HCT116 (cell line): ENCODE measurements around the gene STK24. TPM values are rescaled to one million over a fixed set of nuclear protein-coding genes. Genes with fewer than 3 reads are reported as not detected.

Source experiments
- ATAC-seq: fragments of 200-7000 bp; cut with Tn5 transposase; 2 replicates; pipeline ENCODE4 v1.9.1; 2020; ENCODE audit warnings: mild to moderate bottlenecking, moderate library complexity
- BruUV-seq: library from RNA; stranded (reverse); fragments of 400-500 nt; replicated peaks from 2 replicates; lab custom pipeline; 2021; lab: Mats Ljungman, UMichigan
- CTCF ChIA-PET: fragments of 300-600 bp; sonication (Branson Sonifier 250); formaldehyde crosslinking; loops from one replicate; lab custom pipeline; 2021; ENCODE audit warnings: antibody characterized with exemption; lab: Charles Lee
- POLR2A ChIA-PET: fragments of 300-600, 350-600 bp; sonication (Branson Sonifier 250); formaldehyde crosslinking; loops from one replicate; lab custom pipeline; 2021; ENCODE audit warnings: antibody characterized with exemption; lab: Charles Lee
- RAD21 ChIA-PET, 2 experiments: fragments of 300-600 bp; sonication (Branson Sonifier 250); formaldehyde crosslinking; loops; one replicate each; lab custom pipeline; 2023; ENCODE audit warnings: low total read pairs in 2 of 2; ENCODE audit not compliant: uncharacterized antibody in 2 of 2, unreplicated experiment in 2 of 2, low non-redundant PET in 1 of 2; lab: Charles Lee
- DNase-seq: peaks from one replicate; pipeline ENCODE4 v3.0.0-alpha.2; 2010; ENCODE audit warnings: low read depth, low spot score
- H2AFZ ChIP-seq: fragments of 200-600 bp; shearing (Covaris generic), sonication (generic); 2 replicates; pipeline ENCODE4 v1.6.1; 2017; ENCODE audit warnings: low read depth, mixed run types, mixed read lengths, antibody characterized with exemption, low read length; ENCODE audit not compliant: poor library complexity, severe bottlenecking
- H3K27ac ChIP-seq: 2 replicates; pipeline ENCODE4 v1.5.1; 2012; ENCODE audit warnings: low read depth, low read length
- H3K27me3 ChIP-seq: fragments of 200-600 bp; sonication (generic); 2 replicates; pipeline ENCODE4 v1.6.1; 2016; ENCODE audit warnings: mixed run types, low read length, mixed read lengths; ENCODE audit not compliant: insufficient read depth
- H3K36me3 ChIP-seq, 2 experiments: fragments of 200-500 bp in 1 of 2; fragments of 200-600 bp in 1 of 2; sonication (Bioruptor generic) in 1 of 2; sonication (generic) in 1 of 2; 2 replicates each; pipeline versions ENCODE4 v1.5.1 to v1.6.1; 2014 to 2016; ENCODE audit warnings: low read length in 2 of 2, inconsistent platforms in 1 of 2, mixed read lengths in 1 of 2, mixed run types in 1 of 2; ENCODE audit not compliant: insufficient read depth in 2 of 2, control insufficient read depth in 1 of 2
- H3K4me1 ChIP-seq, 2 experiments: fragments of 200-600 bp in 1 of 2; sonication (generic) in 1 of 2; 2 replicates each; pipeline versions ENCODE4 v1.5.1 to v1.6.1; 2012 to 2017; ENCODE audit warnings: low read length in 2 of 2, inconsistent platforms in 1 of 2, mild to moderate bottlenecking in 1 of 2, mixed read lengths in 1 of 2, mixed run types in 1 of 2, moderate library complexity in 1 of 2; ENCODE audit not compliant: insufficient read depth in 2 of 2, control insufficient read depth in 1 of 2
- H3K4me2 ChIP-seq: fragments of 200-600 bp; sonication (generic); 2 replicates; pipeline ENCODE4 v1.6.1; 2017; ENCODE audit warnings: mixed run types, low read length, mixed read lengths
- H3K4me3 ChIP-seq, 2 experiments: fragments of 200-600 bp in 1 of 2; sonication (generic) in 1 of 2; replicated peaks in 1 of 2; 2 replicates each; pipeline ENCODE4 v1.5.1; 2011 to 2016; ENCODE audit warnings: low read length in 2 of 2, control low read depth in 1 of 2, low read depth in 1 of 2, mild to moderate bottlenecking in 1 of 2, mixed read lengths in 1 of 2, mixed run types in 1 of 2
- H3K79me2 ChIP-seq: fragments of 200-600 bp; sonication (generic); 2 replicates; pipeline ENCODE4 v1.6.1; 2017; ENCODE audit warnings: mild to moderate bottlenecking, mixed run types, low read length, moderate library complexity, mixed read lengths; ENCODE audit not compliant: insufficient read depth
- H3K9ac ChIP-seq: fragments of 200-600 bp; sonication (generic); 2 replicates; pipeline ENCODE4 v1.6.1; 2016; ENCODE audit warnings: low read length, mixed read lengths
- H3K9me2 ChIP-seq: fragments of 200-600 bp; sonication (generic), shearing (Covaris generic); 2 replicates; pipeline ENCODE4 v1.6.1; 2017; ENCODE audit warnings: mixed run types, mild to moderate bottlenecking, moderate library complexity; ENCODE audit not compliant: insufficient read depth
- H3K9me3 ChIP-seq, 2 experiments: fragments of 200-500 bp in 1 of 2; fragments of 200-600 bp in 1 of 2; sonication (Bioruptor generic) in 1 of 2; sonication (generic) in 1 of 2; 2 replicates each; pipeline ENCODE4 v1.6.1; 2014 to 2017; ENCODE audit warnings: low read length in 2 of 2, mixed read lengths in 2 of 2, inconsistent platforms in 1 of 2, low read depth in 1 of 2, mild to moderate bottlenecking in 1 of 2, mixed run types in 1 of 2, moderate library complexity in 1 of 2; ENCODE audit not compliant: control insufficient read depth in 1 of 2, insufficient read depth in 1 of 2
- H4K20me1 ChIP-seq: fragments of 200-600 bp; sonication (generic), shearing (Covaris generic); 2 replicates; pipeline ENCODE4 v1.6.1; 2017; ENCODE audit warnings: mixed run types, mild to moderate bottlenecking, moderate library complexity; ENCODE audit not compliant: insufficient read depth
- ATF3 ChIP-seq: IDR thresholded peaks from 2 replicates; pipeline ENCODE4 v1.6.1; 2012
- CBX3 ChIP-seq: IDR thresholded peaks from 2 replicates; pipeline ENCODE4 v1.6.1; 2012; ENCODE audit warnings: low read depth
- ELF1 ChIP-seq: IDR thresholded peaks from 2 replicates; pipeline ENCODE4 v1.6.1; 2012; ENCODE audit warnings: low read depth, borderline replicate concordance
- FOSL1 ChIP-seq: IDR thresholded peaks from 2 replicates; pipeline ENCODE4 v1.6.1; 2012; ENCODE audit warnings: low read depth
- JUND ChIP-seq: IDR thresholded peaks from 2 replicates; pipeline ENCODE4 v1.6.1; 2012
- MAX ChIP-seq: IDR thresholded peaks from 2 replicates; pipeline ENCODE4 v1.6.1; 2012
- POLR2AphosphoS5 ChIP-seq: IDR thresholded peaks from 2 replicates; pipeline ENCODE4 v1.6.1; 2011; ENCODE audit warnings: mild to moderate bottlenecking, low read depth, low read length, moderate library complexity
- SP1 ChIP-seq: IDR thresholded peaks from 2 replicates; pipeline ENCODE4 v1.6.1; 2012; ENCODE audit warnings: low read depth
- TCF7L2 ChIP-seq: IDR thresholded peaks from 2 replicates; pipeline ENCODE4 v1.7.0; 2011; ENCODE audit warnings: borderline replicate concordance, inconsistent platforms; ENCODE audit not compliant: insufficient read depth, insufficient read length; ENCODE audit errors: extremely low read depth
- YY1 ChIP-seq: IDR thresholded peaks from 2 replicates; pipeline ENCODE4 v1.6.1; 2011; ENCODE audit warnings: low read length, low read depth, moderate library complexity, mild to moderate bottlenecking; ENCODE audit not compliant: insufficient replicate concordance; ENCODE audit errors: extremely low read depth
- ZBTB33 ChIP-seq: IDR thresholded peaks from 2 replicates; pipeline ENCODE4 v1.6.1; 2011; ENCODE audit warnings: mild to moderate bottlenecking, low read length, moderate library complexity; ENCODE audit not compliant: insufficient replicate concordance; ENCODE audit errors: extremely low read depth
- ZNF274 ChIP-seq: fragments of 200-500 bp; sonication (Bioruptor generic); IDR thresholded peaks from 2 replicates; pipeline ENCODE4 v1.6.1; 2014; ENCODE audit warnings: mild to moderate bottlenecking, low read depth, low read length, inconsistent platforms
- intact Hi-C: fragments of 100-400 bp; cut with micrococcal nuclease; formaldehyde crosslinking; loops from 2 replicates; pipeline ENCODE4 v1.10.0; 2022
- total RNA-seq: library from RNA; stranded (reverse); gene quantifications from one replicate; pipeline ENCODE4 v1.2.1, GENCODE V29; 2021; ENCODE audit not compliant: unreplicated experiment

Gene STK24
- total RNA-seq, 1 experiment from 2014 or later = 137 TPM

- TF ChIP-seq ZBTB33 (no peak), YY1 (no peak)
These were observed 29.4 kb upstream of the STK24 start (continued) for GRCh38 chr13:98606296-98606695.

- no peak for DNase-seq
These were observed 22.8 kb upstream of the STK24 start for GRCh38 chr13:98599502-98600328.

More at GRCh38 chr13:98599502-98600328, 22.8 kb upstream of the STK24 start:
- Histone ChIP-seq H3K9ac (no peak overlapping the region), H3K27me3 (peaks cover 2% of the 10 kb centered on the region; the same call in 1 of the 2 replicates), H3K9me2 (no peaks in the 10 kb centered on the region), H3K9me3 (no peaks in the 10 kb centered on the region), H3K4me3 (no peak overlapping the region), H4K20me1 (no peaks in the 10 kb centered on the region), H2AFZ (no peak overlapping the region), H3K79me2 (no peaks in the 10 kb centered on the region), H3K4me1 (no peaks in the 10 kb centered on the region), H3K4me2 (no peak overlapping the region), H3K36me3 (no peaks in the 10 kb centered on the region), H3K27ac (no peak overlapping the region)
- TF ChIP-seq ZNF274 (no peak), ZBTB33 (no peak), JUND (no peak), MAX (no peak), FOSL1 (no peak), ATF3 (no peak), SP1 (no peak), ELF1 (no peak), TCF7L2 (no peak), POLR2AphosphoS5 (no peak), CBX3 (no peak)
- intact Hi-C loops = no loop called here
- RAD21 ChIA-PET = no interaction called here
- BruUV-seq = no TSS peak
- CTCF ChIA-PET = no interaction called here
- no peak for ATAC-seq
- POLR2A ChIA-PET = no interaction called here
